K562 (cell line): Measurements from ENCODE around the gene RIMS3.

Experiments
- C11orf30 ChIP-seq: fragments of 450-650 bp; IDR thresholded peaks from 2 replicates; pipeline ENCODE4 v1.6.1; 2016; ENCODE audit warnings: low read depth, mild to moderate bottlenecking
- CTCF ChIP-seq, 3 experiments: IDR thresholded peaks in 2 of 3; conservative IDR thresholded peaks in 1 of 3; 2 replicates each; pipeline ENCODE4 v1.5.1; 2011 to 2012; ENCODE audit warnings: low read length in 3 of 3, mild to moderate bottlenecking in 3 of 3, control low read depth in 2 of 3, improper control_type of control experiment in 1 of 3, inconsistent platforms in 1 of 3, low read depth in 1 of 3, mixed read lengths in 1 of 3, moderate library complexity in 1 of 3; ENCODE audit not compliant: insufficient read depth in 2 of 3
- EP300 ChIP-seq: IDR thresholded peaks from 2 replicates; pipeline ENCODE4 v1.6.1; 2012; ENCODE audit warnings: low read length, improper control_type of control experiment
- FOXK2 ChIP-seq, 2 experiments: fragments of 450-650 bp; IDR thresholded peaks in 1 of 2; conservative IDR thresholded peaks in 1 of 2; 2 replicates each; pipeline ENCODE4 v1.6.1; 2016; ENCODE audit warnings: low read depth in 2 of 2, mild to moderate bottlenecking in 1 of 2
- NRF1 ChIP-seq, 2 experiments: fragments of 450-650 bp; IDR thresholded peaks in 1 of 2; conservative IDR thresholded peaks in 1 of 2; 2 replicates each; pipeline ENCODE4 v1.6.1; 2014; ENCODE audit warnings: mild to moderate bottlenecking in 2 of 2
- SMAD4 ChIP-seq: fragments of 250-450 bp; sonication (Bioruptor Pico); conservative IDR thresholded peaks from 2 replicates; pipeline ENCODE4 v1.8.0; 2021; ENCODE audit warnings: inconsistent platforms, mild to moderate bottlenecking, moderate library complexity
- ZNF408 ChIP-seq: fragments of 250-450 bp; sonication (Bioruptor Pico); IDR thresholded peaks from 2 replicates; pipeline ENCODE4 v1.4.0; 2020; ENCODE audit warnings: low read depth, mild to moderate bottlenecking, moderate library complexity

GRCh38 chr1:40588586-40588985 is 76.9 kb downstream of the RIMS3 start:
- TF ChIP-seq EP300 (no peak), CTCF (IDR thresholded peaks at IDR 0.05 in 2 of 3, conservative IDR thresholded peaks at IDR 0.05 in 1 of 3; ENCODE audit: insufficient read depth in 2 of 3, low read depth in 1 of 3, low read length in 3 of 3) (no peak), NRF1 (conservative IDR thresholded peaks at IDR 0.05 in 1 of 2, IDR thresholded peaks at IDR 0.05 in 1 of 2) (no peak), SMAD4 (CRISPR knock-in tag) (no peak), FOXK2 (conservative IDR thresholded peaks at IDR 0.05 in 1 of 2, IDR thresholded peaks at IDR 0.05 in 1 of 2; ENCODE audit: low read depth in 2 of 2) (no peak), ZNF408 (no peak), C11orf30 (no peak)
